GM23338 (cell line): ENCODE results near the gene ZNF300. TPM values are rescaled to one million over a fixed set of nuclear protein-coding genes. Genes with fewer than 3 reads are reported as not detected.
A peak's percentile ranks its signal among the peaks of the same experiment; 100 is the strongest.

ENCODE experiments used
- ATAC-seq: fragments of 200-7000 bp; cut with Tn5 transposase; 3 replicates; pipeline ENCODE4 v1.9.1; 2020
- DNase-seq: peaks from one replicate; pipeline ENCODE4 v3.0.0-alpha.2; 2015; ENCODE audit warnings: low spot score
- H2AFZ ChIP-seq: fragments of 200-600 bp; sonication (generic); 2 replicates; pipeline ENCODE4 v1.8.0; 2016; ENCODE audit warnings: antibody characterized with exemption, mild to moderate bottlenecking, moderate library complexity
- H3F3A ChIP-seq: fragments of 200-600 bp; sonication (generic); replicated peaks from 2 replicates; pipeline ENCODE4 v1.8.0; 2017; ENCODE audit warnings: antibody characterized with exemption, mixed run types, low read depth
- H3K27ac ChIP-seq: fragments of 200-600 bp; sonication (generic); 2 replicates; pipeline ENCODE4 v1.6.1; 2016; ENCODE audit warnings: low read depth
- H3K27me3 ChIP-seq: fragments of 200-600 bp; sonication (generic); 2 replicates; pipeline ENCODE4 v1.8.0; 2016; ENCODE audit warnings: mild to moderate bottlenecking, mixed run types, moderate library complexity; ENCODE audit not compliant: insufficient read depth
- H3K36me3 ChIP-seq: fragments of 200-600 bp; sonication (generic); 2 replicates; pipeline ENCODE4 v1.8.0; 2016; ENCODE audit warnings: mild to moderate bottlenecking; ENCODE audit not compliant: insufficient read depth
- H3K4me1 ChIP-seq: fragments of 200-600 bp; sonication (generic); 2 replicates; pipeline ENCODE4 v1.8.0; 2016; ENCODE audit warnings: mild to moderate bottlenecking, moderate library complexity; ENCODE audit not compliant: insufficient read depth
- H3K4me2 ChIP-seq: fragments of 200-600 bp; sonication (generic); 2 replicates; pipeline ENCODE4 v1.7.1; 2017; ENCODE audit warnings: mixed run types
- H3K4me3 ChIP-seq: fragments of 200-600 bp; sonication (generic); 2 replicates; pipeline ENCODE4 v1.6.1; 2016; ENCODE audit warnings: mixed run types
- H3K79me2 ChIP-seq: fragments of 200-600 bp; sonication (generic); replicated peaks from 2 replicates; pipeline ENCODE4 v1.8.0; 2017; ENCODE audit warnings: mild to moderate bottlenecking; ENCODE audit not compliant: insufficient read depth
- H3K9me2 ChIP-seq: fragments of 200-600 bp; sonication (generic); 2 replicates; pipeline ENCODE4 v1.8.0; 2017; ENCODE audit not compliant: insufficient read depth
- H4K20me1 ChIP-seq: fragments of 200-600 bp; sonication (generic); replicated peaks from 2 replicates; pipeline ENCODE4 v1.8.0; 2017; ENCODE audit warnings: mild to moderate bottlenecking; ENCODE audit not compliant: insufficient read depth
- H3K27ac Mint-ChIP-seq: 2 replicates; pipeline ENCODE4 v1.8.0; 2020; ENCODE audit warnings: inconsistent platforms, mild to moderate bottlenecking, moderate library complexity, mixed read lengths
- H3K27me3 Mint-ChIP-seq: 3 replicates; pipeline ENCODE4 v1.8.0; 2022; ENCODE audit warnings: low read depth, mild to moderate bottlenecking, moderate library complexity, mixed read lengths, inconsistent platforms; ENCODE audit not compliant: insufficient read depth, poor library complexity
- H3K36me3 Mint-ChIP-seq: 3 replicates; pipeline ENCODE4 v1.8.0; 2021; ENCODE audit warnings: low read depth, mild to moderate bottlenecking, inconsistent platforms, moderate library complexity, mixed read lengths
- H3K4me1 Mint-ChIP-seq: 3 replicates; pipeline ENCODE4 v1.8.0; 2020; ENCODE audit warnings: mild to moderate bottlenecking, inconsistent platforms, mixed read lengths
- H3K4me3 Mint-ChIP-seq: 3 replicates; pipeline ENCODE4 v1.8.0; 2021; ENCODE audit warnings: moderate library complexity, mild to moderate bottlenecking, inconsistent platforms, mixed read lengths
- H3K9me3 Mint-ChIP-seq: 3 replicates; pipeline ENCODE4 v1.8.0; 2020; ENCODE audit warnings: moderate library complexity, mild to moderate bottlenecking, inconsistent platforms, mixed read lengths
- CREB1 ChIP-seq: fragments of 250-450 bp; sonication (Bioruptor Pico); IDR thresholded peaks from 2 replicates; pipeline ENCODE4 v1.5.0; 2020; ENCODE audit warnings: low read depth, mild to moderate bottlenecking, moderate library complexity
- EZH2 ChIP-seq: fragments of 200-600 bp; sonication (generic); IDR thresholded peaks from one replicate; pipeline ENCODE4 v1.8.0; 2017; ENCODE audit warnings: antibody characterized with exemption, mild to moderate bottlenecking, low read depth; ENCODE audit not compliant: unreplicated experiment
- EZH2phosphoT487 ChIP-seq: fragments of 200-600 bp; sonication (generic); IDR thresholded peaks from one replicate; pipeline ENCODE4 v1.8.1; 2018; ENCODE audit warnings: antibody characterized with exemption; ENCODE audit not compliant: unreplicated experiment
- JUNB ChIP-seq: IDR thresholded peaks from one replicate; pipeline ENCODE4 v1.6.1; 2016; ENCODE audit warnings: antibody characterized with exemption; ENCODE audit not compliant: unreplicated experiment
- NANOG ChIP-seq: IDR thresholded peaks from 2 replicates; pipeline ENCODE4 v1.6.1; 2016; ENCODE audit warnings: antibody characterized with exemption, borderline replicate concordance
- POLR2AphosphoS5 ChIP-seq: IDR thresholded peaks from 2 replicates; pipeline ENCODE4 v1.6.1; 2016; ENCODE audit warnings: antibody characterized with exemption, low read depth
- ZNF114 ChIP-seq: fragments of 250-450 bp; sonication (Bioruptor Pico); IDR thresholded peaks from 2 replicates; pipeline ENCODE4 v1.5.0; 2020; ENCODE audit warnings: mild to moderate bottlenecking, moderate library complexity
- ZNF331 ChIP-seq: fragments of 250-450 bp; sonication (Bioruptor Pico); IDR thresholded peaks from 2 replicates; pipeline ENCODE4 v1.5.0; 2020; ENCODE audit warnings: low read depth, mild to moderate bottlenecking, moderate library complexity
- polyA plus RNA-seq: library from polyadenylated mRNA; unstranded; fragments of >200 nt; fragmentation: Nextera tagmentation; extraction: Ambion mirVana; gene quantifications from 2 replicates; pipeline ENCODE4 v1.2.1, GENCODE V29; 2016
- total RNA-seq: library from RNA; depleted of rRNA; stranded (reverse); fragments of >200 nt; shearing (Covaris generic); gene quantifications from 2 replicates; pipeline ENCODE4 v1.2.3, GENCODE V29; 2014
- TF ChIP-seq, protein P1 (sequence below): IDR thresholded peaks from one replicate; pipeline ENCODE4 v1.6.1; 2018; ENCODE audit warnings: antibody characterized with exemption; ENCODE audit not compliant: unreplicated experiment
- TF ChIP-seq, protein P2 (sequence below): IDR thresholded peaks from 2 replicates; pipeline ENCODE4 v1.6.1; 2016; ENCODE audit warnings: antibody characterized with exemption
- TF ChIP-seq, protein P3 (sequence below): fragments of 250-450 bp; sonication (Bioruptor Pico); IDR thresholded peaks from 2 replicates; pipeline ENCODE4 v1.5.0; 2020; ENCODE audit warnings: mild to moderate bottlenecking, moderate library complexity

Gene ZNF300
- total and polyA plus RNA-seq, 2 experiments from 2014 or later = 15.1 to 25.9 TPM

DNA sequence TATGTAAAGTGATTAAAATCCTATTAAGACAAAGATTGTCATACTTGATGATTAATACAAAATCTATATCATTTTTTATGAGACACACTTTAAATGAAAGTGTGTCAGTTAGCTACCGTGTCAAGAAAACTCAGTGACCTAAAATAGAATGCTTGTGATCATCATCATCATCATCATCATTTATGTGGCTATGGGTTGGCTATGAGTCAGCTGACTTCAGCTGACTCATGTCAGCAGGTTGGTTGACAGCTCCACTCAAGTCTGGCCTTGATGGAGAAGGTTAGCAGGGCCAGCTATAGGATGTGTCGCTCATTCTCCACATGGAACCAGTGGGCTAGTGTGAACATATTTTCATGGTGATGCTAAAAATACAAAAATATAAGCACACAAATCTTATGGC, 43.8 kb upstream of the ZNF300 start:
- peaks cover 85% of the 10 kb centered on the region for H3K9me3 Mint-ChIP-seq
- Histone ChIP-seq H2AFZ (no peak overlapping the region), H3K36me3 (0 out of 2 replicates have a peak, but pooled peaks cover 4% of the 10 kb centered on the region), H3K9me2 (no peaks in the 10 kb centered on the region), H3K79me2 (no peaks in the 10 kb centered on the region), H3F3A (no peaks in the 10 kb centered on the region), H3K4me2 (no peak overlapping the region), H3K4me3 (no peak overlapping the region), H3K4me1 (no peaks in the 10 kb centered on the region), H3K27me3 (no peaks in the 10 kb centered on the region), H4K20me1 (no peaks in the 10 kb centered on the region), H3K27ac (no peak overlapping the region)
- no peak overlapping the region for H3K4me3 Mint-ChIP-seq
- DNase-seq = no peak
- peaks cover 24% of the 10 kb centered on the region for H3K36me3 Mint-ChIP-seq
- no peaks in the 10 kb centered on the region for H3K27me3 Mint-ChIP-seq
- no peak for ATAC-seq
- no peaks in the 10 kb centered on the region for H3K4me1 Mint-ChIP-seq
- TF ChIP-seq POLR2AphosphoS5 (no peak), CREB1 (CRISPR knock-in tag) (no peak), ZNF331 (CRISPR knock-in tag) (no peak)
- TF ChIP-seq, protein P1, sequence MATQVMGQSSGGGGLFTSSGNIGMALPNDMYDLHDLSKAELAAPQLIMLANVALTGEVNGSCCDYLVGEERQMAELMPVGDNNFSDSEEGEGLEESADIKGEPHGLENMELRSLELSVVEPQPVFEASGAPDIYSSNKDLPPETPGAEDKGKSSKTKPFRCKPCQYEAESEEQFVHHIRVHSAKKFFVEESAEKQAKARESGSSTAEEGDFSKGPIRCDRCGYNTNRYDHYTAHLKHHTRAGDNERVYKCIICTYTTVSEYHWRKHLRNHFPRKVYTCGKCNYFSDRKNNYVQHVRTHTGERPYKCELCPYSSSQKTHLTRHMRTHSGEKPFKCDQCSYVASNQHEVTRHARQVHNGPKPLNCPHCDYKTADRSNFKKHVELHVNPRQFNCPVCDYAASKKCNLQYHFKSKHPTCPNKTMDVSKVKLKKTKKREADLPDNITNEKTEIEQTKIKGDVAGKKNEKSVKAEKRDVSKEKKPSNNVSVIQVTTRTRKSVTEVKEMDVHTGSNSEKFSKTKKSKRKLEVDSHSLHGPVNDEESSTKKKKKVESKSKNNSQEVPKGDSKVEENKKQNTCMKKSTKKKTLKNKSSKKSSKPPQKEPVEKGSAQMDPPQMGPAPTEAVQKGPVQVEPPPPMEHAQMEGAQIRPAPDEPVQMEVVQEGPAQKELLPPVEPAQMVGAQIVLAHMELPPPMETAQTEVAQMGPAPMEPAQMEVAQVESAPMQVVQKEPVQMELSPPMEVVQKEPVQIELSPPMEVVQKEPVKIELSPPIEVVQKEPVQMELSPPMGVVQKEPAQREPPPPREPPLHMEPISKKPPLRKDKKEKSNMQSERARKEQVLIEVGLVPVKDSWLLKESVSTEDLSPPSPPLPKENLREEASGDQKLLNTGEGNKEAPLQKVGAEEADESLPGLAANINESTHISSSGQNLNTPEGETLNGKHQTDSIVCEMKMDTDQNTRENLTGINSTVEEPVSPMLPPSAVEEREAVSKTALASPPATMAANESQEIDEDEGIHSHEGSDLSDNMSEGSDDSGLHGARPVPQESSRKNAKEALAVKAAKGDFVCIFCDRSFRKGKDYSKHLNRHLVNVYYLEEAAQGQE = no peak
- no peak overlapping the region for H3K27ac Mint-ChIP-seq

DNA sequence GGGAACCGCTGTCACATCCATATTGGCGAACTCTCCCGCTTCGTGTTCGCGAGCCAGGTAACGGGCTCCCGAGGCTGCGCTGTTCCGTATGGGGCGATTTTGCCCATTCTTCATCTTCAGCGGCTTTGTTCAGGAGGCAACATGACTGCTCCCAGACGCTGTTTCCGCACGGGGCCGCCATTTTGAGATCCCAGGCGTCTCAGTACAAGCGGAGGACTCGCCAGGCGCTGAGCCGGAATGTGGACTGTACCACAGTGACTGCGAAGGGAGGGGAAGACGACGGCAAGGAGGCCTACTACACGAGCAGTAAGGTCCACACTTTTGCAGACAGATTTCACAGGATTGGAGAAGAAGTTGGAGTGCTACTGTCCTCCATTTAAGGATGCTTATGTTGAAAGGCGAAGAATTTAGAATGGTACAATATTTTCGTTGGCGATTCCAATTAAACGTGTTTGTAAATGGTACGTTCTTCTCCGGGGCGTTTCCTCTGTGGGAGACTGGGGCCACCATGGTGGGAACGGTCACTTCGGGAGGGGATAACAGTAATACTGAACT, 41.6 kb upstream of the ZNF300 start:
- no peaks in the 10 kb centered on the region for H3K79me2 ChIP-seq
- H3K4me2 ChIP-seq = no peak overlapping the region
- no peak overlapping the region for H2AFZ ChIP-seq
- Mint-ChIP-seq H3K4me3 (peak overlapping the region; percentile 65; the same call in 2 of the 3 replicates), H3K27me3 (no peaks in the 10 kb centered on the region), H3K36me3 (peaks cover 34% of the 10 kb centered on the region), H3K4me1 (no peaks in the 10 kb centered on the region), H3K9me3 (peaks cover 80% of the 10 kb centered on the region), H3K27ac (peak overlapping the region; percentile 79; the same call in 1 of the 2 replicates)
- DNase-seq = no peak
- no peaks in the 10 kb centered on the region for H3K4me1 ChIP-seq
- H4K20me1 ChIP-seq = no peaks in the 10 kb centered on the region
- no peaks in the 10 kb centered on the region for H3F3A ChIP-seq
- no peak for ATAC-seq
- H3K9me2 ChIP-seq = no peaks in the 10 kb centered on the region
- no peak overlapping the region for H3K27ac ChIP-seq
- H3K27me3 ChIP-seq = no peaks in the 10 kb centered on the region
- H3K4me3 ChIP-seq = no peak overlapping the region
- H3K36me3 ChIP-seq = 0 out of 2 replicates have a peak, but pooled peaks cover 4% of the 10 kb centered on the region
- TF ChIP-seq EZH2 = no peak
- TF ChIP-seq, protein P2, sequence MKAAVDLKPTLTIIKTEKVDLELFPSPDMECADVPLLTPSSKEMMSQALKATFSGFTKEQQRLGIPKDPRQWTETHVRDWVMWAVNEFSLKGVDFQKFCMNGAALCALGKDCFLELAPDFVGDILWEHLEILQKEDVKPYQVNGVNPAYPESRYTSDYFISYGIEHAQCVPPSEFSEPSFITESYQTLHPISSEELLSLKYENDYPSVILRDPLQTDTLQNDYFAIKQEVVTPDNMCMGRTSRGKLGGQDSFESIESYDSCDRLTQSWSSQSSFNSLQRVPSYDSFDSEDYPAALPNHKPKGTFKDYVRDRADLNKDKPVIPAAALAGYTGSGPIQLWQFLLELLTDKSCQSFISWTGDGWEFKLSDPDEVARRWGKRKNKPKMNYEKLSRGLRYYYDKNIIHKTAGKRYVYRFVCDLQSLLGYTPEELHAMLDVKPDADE = no peak
- TF ChIP-seq ZNF114 (CRISPR knock-in tag) = no peak
- no peak for TF ChIP-seq EZH2phosphoT487
- TF ChIP-seq JUNB = no peak
- TF ChIP-seq ZNF331 (CRISPR knock-in tag) = no peak
- no peak for TF ChIP-seq CREB1 (CRISPR knock-in tag)
- TF ChIP-seq, protein P3, sequence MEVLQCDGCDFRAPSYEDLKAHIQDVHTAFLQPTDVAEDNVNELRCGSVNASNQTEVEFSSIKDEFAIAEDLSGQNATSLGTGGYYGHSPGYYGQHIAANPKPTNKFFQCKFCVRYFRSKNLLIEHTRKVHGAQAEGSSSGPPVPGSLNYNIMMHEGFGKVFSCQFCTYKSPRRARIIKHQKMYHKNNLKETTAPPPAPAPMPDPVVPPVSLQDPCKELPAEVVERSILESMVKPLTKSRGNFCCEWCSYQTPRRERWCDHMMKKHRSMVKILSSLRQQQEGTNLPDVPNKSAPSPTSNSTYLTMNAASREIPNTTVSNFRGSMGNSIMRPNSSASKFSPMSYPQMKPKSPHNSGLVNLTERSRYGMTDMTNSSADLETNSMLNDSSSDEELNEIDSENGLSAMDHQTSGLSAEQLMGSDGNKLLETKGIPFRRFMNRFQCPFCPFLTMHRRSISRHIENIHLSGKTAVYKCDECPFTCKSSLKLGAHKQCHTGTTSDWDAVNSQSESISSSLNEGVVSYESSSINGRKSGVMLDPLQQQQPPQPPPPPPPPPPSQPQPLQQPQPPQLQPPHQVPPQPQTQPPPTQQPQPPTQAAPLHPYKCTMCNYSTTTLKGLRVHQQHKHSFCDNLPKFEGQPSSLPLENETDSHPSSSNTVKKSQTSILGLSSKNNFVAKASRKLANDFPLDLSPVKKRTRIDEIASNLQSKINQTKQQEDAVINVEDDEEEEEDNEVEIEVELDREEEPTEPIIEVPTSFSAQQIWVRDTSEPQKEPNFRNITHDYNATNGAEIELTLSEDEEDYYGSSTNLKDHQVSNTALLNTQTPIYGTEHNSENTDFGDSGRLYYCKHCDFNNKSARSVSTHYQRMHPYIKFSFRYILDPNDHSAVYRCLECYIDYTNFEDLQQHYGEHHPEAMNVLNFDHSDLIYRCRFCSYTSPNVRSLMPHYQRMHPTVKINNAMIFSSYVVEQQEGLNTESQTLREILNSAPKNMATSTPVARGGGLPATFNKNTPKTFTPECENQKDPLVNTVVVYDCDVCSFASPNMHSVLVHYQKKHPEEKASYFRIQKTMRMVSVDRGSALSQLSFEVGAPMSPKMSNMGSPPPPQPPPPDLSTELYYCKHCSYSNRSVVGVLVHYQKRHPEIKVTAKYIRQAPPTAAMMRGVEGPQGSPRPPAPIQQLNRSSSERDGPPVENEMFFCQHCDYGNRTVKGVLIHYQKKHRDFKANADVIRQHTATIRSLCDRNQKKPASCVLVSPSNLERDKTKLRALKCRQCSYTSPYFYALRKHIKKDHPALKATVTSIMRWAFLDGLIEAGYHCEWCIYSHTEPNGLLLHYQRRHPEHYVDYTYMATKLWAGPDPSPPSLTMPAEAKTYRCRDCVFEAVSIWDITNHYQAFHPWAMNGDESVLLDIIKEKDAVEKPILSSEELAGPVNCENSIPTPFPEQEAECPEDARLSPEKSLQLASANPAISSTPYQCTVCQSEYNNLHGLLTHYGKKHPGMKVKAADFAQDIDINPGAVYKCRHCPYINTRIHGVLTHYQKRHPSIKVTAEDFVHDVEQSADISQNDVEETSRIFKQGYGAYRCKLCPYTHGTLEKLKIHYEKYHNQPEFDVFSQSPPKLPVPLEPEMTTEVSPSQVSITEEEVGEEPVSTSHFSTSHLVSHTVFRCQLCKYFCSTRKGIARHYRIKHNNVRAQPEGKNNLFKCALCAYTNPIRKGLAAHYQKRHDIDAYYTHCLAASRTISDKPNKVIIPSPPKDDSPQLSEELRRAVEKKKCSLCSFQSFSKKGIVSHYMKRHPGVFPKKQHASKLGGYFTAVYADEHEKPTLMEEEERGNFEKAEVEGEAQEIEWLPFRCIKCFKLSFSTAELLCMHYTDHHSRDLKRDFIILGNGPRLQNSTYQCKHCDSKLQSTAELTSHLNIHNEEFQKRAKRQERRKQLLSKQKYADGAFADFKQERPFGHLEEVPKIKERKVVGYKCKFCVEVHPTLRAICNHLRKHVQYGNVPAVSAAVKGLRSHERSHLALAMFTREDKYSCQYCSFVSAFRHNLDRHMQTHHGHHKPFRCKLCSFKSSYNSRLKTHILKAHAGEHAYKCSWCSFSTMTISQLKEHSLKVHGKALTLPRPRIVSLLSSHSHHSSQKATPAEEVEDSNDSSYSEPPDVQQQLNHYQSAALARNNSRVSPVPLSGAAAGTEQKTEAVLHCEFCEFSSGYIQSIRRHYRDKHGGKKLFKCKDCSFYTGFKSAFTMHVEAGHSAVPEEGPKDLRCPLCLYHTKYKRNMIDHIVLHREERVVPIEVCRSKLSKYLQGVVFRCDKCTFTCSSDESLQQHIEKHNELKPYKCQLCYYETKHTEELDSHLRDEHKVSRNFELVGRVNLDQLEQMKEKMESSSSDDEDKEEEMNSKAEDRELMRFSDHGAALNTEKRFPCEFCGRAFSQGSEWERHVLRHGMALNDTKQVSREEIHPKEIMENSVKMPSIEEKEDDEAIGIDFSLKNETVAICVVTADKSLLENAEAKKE (CRISPR knock-in tag) = no peak
- no peak for TF ChIP-seq NANOG
